ENCODE measurements around the gene SEPTIN3.

GRCh38 chr22:41957941-41958556 is 11.2 kb upstream of the SEPTIN3 start:
- TF ChIP-seq SUZ12 (IDR thresholded peaks at IDR 0.05), result no peak
- TF ChIP-seq BHLHE40 (IDR thresholded peaks at IDR 0.05; ENCODE audit: borderline replicate concordance), result no peak
- TF ChIP-seq LEF1 (IDR thresholded peaks at IDR 0.05; ENCODE audit: borderline replicate concordance), result no peak
- TF ChIP-seq HDGF (IDR thresholded peaks at IDR 0.05; ENCODE audit: borderline replicate concordance), result no peak
- TF ChIP-seq FOXM1 (IDR thresholded peaks at IDR 0.05; ENCODE audit: borderline replicate concordance), result no peak
- TF ChIP-seq SP1 (IDR thresholded peaks at IDR 0.05), result no peak
- TF ChIP-seq NFRKB (IDR thresholded peaks at IDR 0.05), result no peak
- TF ChIP-seq FOXA1 (IDR thresholded peaks at IDR 0.05), result no peak
- no peak for TF ChIP-seq ELF4 (IDR thresholded peaks at IDR 0.05)
- TF ChIP-seq FOXK2 (IDR thresholded peaks at IDR 0.05), result no peak
